Measurements from ENCODE around the gene PCP2.

The PCP2 gene

GRCh38 chr19:7636691-7637373, 3.3 kb upstream of the PCP2 start, which contains the start of gene STXBP2:
Gene STXBP2, plus strand, starts transcription at chr19:7637110. Its CDS starts 40 bp downstream, at chr19:7637150.
- Mint-ChIP-seq H3K27me3 (ENCODE audit: low read depth) (no peaks in the 10 kb centered on the region), H3K36me3 (ENCODE audit: low read depth) (peaks cover 11% of the 10 kb centered on the region), H3K9me3 (no peaks in the 10 kb centered on the region), H3K4me1 (ENCODE audit: low read depth) (peaks cover 17% of the 10 kb centered on the region), H3K27ac (peak within 1 kb of the TSS; percentile 86), H3K4me3 (peak within 1 kb of the TSS; percentile 81)

DNA sequence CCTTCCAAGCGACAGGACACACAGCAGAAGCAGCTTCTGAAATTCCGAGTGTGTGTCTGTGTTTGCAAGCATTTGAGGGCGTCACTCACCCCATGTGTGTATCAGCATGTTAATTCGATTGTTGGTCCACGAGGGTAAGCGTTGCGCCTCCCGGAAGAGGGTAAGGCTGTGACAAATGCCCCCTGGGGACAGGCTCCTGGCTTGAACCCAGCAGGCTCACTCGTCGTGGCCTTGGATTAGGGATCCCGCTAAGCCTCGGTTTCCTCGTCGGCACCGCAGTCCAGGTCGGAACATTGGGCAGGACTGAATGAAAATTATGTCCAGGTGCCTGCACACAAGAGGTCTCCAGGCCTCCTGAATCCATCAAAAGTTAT, 2.8 kb upstream of the PCP2 start:
- Mint-ChIP-seq H3K36me3 (ENCODE audit: low read depth) (peaks cover 11% of the 10 kb centered on the region), H3K27ac (peak overlapping the region; percentile 86), H3K9me3 (no peaks in the 10 kb centered on the region), H3K4me1 (ENCODE audit: low read depth) (peaks cover 21% of the 10 kb centered on the region), H3K27me3 (ENCODE audit: low read depth) (no peaks in the 10 kb centered on the region), H3K4me3 (peak overlapping the region; percentile 81)

GRCh38 chr19:7635670-7636069, 2.2 kb upstream of the PCP2 start:
- Mint-ChIP-seq H3K27me3 (ENCODE audit: low read depth) (no peaks in the 10 kb centered on the region), H3K4me3 (peak overlapping the region; percentile 81), H3K36me3 (ENCODE audit: low read depth) (peaks cover 11% of the 10 kb centered on the region), H3K4me1 (ENCODE audit: low read depth) (peaks cover 23% of the 10 kb centered on the region), H3K27ac (peak overlapping the region; percentile 62), H3K9me3 (no peaks in the 10 kb centered on the region)

- no peak overlapping the region for H3K4me3 Mint-ChIP-seq
- peaks cover 36% of the 10 kb centered on the region for H3K4me1 Mint-ChIP-seq (ENCODE audit: low read depth)
Observed at GRCh38 chr19:7632340-7633203, 947 bp downstream of the PCP2 start.

DNA sequence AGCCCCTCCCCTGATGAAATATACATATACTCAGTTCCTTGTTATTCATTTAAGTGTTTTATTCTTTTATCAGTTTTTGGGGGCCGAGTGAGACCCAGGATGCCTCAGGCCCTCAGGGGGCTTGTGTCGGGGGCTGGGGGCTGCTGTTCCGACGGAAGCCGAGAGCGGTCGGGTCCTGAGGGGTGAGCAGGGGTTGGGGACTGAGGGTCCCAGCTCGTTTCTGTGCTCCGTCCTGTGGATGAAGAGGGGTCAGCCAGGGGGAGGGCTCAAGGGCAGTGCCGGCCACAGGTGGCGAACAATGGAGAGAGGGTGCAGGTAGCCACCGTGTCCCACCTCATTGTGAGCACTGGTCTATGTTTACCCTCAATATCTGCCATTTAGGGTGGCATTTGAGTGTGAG, 1.9 kb downstream of the PCP2 start:
- no peaks in the 10 kb centered on the region for H3K9me3 Mint-ChIP-seq
- no peak overlapping the region for H3K4me3 Mint-ChIP-seq
- no peak overlapping the region for H3K27ac Mint-ChIP-seq
- H3K4me1 Mint-ChIP-seq (ENCODE audit: low read depth), result peaks cover 36% of the 10 kb centered on the region
- no peaks in the 10 kb centered on the region for H3K27me3 Mint-ChIP-seq (ENCODE audit: low read depth)
- H3K36me3 Mint-ChIP-seq (ENCODE audit: low read depth), result peaks cover 11% of the 10 kb centered on the region

More at GRCh38 chr19:7632340-7633203, 947 bp downstream of the PCP2 start:
- Mint-ChIP-seq H3K9me3 (no peaks in the 10 kb centered on the region), H3K36me3 (ENCODE audit: low read depth) (peaks cover 9% of the 10 kb centered on the region), H3K27ac (no peak overlapping the region), H3K27me3 (ENCODE audit: low read depth) (no peaks in the 10 kb centered on the region)

DNA sequence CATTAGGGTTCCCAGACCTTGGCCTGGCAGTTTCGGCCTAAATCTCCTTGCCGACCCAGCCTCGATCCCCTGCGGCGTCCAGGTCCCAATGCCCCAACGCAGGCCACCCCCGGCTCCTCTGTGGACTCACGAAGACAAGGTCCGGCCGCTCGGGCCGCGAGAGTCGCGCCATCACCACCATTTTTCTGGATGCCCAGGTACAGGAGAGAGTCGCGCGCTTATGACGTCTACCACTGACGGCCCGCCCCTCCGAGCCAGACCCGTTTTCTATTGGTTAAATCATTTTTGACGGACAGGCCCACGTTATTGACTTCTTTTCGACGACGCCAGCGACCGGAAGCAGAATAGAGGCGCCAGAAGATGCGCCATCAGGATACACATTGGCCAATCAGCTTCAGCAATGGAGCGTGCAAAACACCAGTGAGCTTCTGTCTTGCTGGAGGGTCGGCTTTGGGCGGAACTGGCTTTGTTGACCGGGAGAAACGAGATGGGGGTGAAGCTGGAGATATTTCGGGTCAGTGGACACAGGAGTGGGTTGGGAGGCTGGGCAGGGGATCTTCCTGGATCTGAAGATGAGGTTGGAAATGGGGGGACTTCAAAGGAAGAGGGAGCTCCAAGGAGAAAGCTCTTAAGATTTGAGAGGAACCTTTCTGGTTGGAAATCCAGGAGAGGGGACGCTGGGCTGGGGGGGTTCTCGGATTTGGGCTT, 4.0 kb downstream of the PCP2 start, which contains the start of the genes PET100 and XAB2:
TSS of gene PET100 (plus strand) at position 447 of the 708 bp plus-strand sequence. CDS start at position 488, 41 bp downstream.
TSS of gene XAB2 (minus strand) at position 199 of the 708 bp plus-strand sequence. CDS start at position 181, 18 bp downstream.
- Mint-ChIP-seq H3K4me1 (ENCODE audit: low read depth) (peaks cover 31% of the 10 kb centered on the region), H3K36me3 (ENCODE audit: low read depth) (peaks cover 13% of the 10 kb centered on the region), H3K27me3 (ENCODE audit: low read depth) (no peaks in the 10 kb centered on the region), H3K4me3 (peak within 1 kb of the TSS; percentile 99), H3K27ac (peak within 1 kb of the TSS; percentile 100), H3K9me3 (no peaks in the 10 kb centered on the region)

- Mint-ChIP-seq H3K27ac (peak overlapping the region; percentile 100), H3K36me3 (ENCODE audit: low read depth) (peaks cover 15% of the 10 kb centered on the region), H3K9me3 (no peaks in the 10 kb centered on the region), H3K27me3 (ENCODE audit: low read depth) (no peaks in the 10 kb centered on the region), H3K4me1 (ENCODE audit: low read depth) (peaks cover 31% of the 10 kb centered on the region), H3K4me3 (peak overlapping the region; percentile 99)
Observed at GRCh38 chr19:7628589-7629311, 4.8 kb downstream of the PCP2 start.

GRCh38 chr19:7627166-7627565, 6.4 kb downstream of the PCP2 start:
- H3K4me1 Mint-ChIP-seq (ENCODE audit: low read depth), result peaks cover 31% of the 10 kb centered on the region
- no peaks in the 10 kb centered on the region for H3K27me3 Mint-ChIP-seq (ENCODE audit: low read depth)
- H3K27ac Mint-ChIP-seq, result no peak overlapping the region
- H3K36me3 Mint-ChIP-seq (ENCODE audit: low read depth), result peaks cover 20% of the 10 kb centered on the region
- no peak overlapping the region for H3K4me3 Mint-ChIP-seq
- H3K9me3 Mint-ChIP-seq, result no peaks in the 10 kb centered on the region

GRCh38 chr19:7625763-7626372, 7.7 kb downstream of the PCP2 start:
- H3K4me1 Mint-ChIP-seq (ENCODE audit: low read depth), result peaks cover 28% of the 10 kb centered on the region
- H3K27me3 Mint-ChIP-seq (ENCODE audit: low read depth), result no peaks in the 10 kb centered on the region
- H3K4me3 Mint-ChIP-seq, result no peak overlapping the region
- peaks cover 25% of the 10 kb centered on the region for H3K36me3 Mint-ChIP-seq (ENCODE audit: low read depth)
- no peak overlapping the region for H3K27ac Mint-ChIP-seq
- no peaks in the 10 kb centered on the region for H3K9me3 Mint-ChIP-seq

GRCh38 chr19:7624810-7625209, 8.7 kb downstream of the PCP2 start:
- peaks cover 19% of the 10 kb centered on the region for H3K4me1 Mint-ChIP-seq (ENCODE audit: low read depth)
- H3K36me3 Mint-ChIP-seq (ENCODE audit: low read depth), result peaks cover 25% of the 10 kb centered on the region
- no peaks in the 10 kb centered on the region for H3K9me3 Mint-ChIP-seq
- H3K27me3 Mint-ChIP-seq (ENCODE audit: low read depth), result no peaks in the 10 kb centered on the region
- no peak overlapping the region for H3K4me3 Mint-ChIP-seq
- no peak overlapping the region for H3K27ac Mint-ChIP-seq

GRCh38 chr19:7623725-7624603, 9.6 kb downstream of the PCP2 start:
- H3K27ac Mint-ChIP-seq, result no peak overlapping the region

DNA sequence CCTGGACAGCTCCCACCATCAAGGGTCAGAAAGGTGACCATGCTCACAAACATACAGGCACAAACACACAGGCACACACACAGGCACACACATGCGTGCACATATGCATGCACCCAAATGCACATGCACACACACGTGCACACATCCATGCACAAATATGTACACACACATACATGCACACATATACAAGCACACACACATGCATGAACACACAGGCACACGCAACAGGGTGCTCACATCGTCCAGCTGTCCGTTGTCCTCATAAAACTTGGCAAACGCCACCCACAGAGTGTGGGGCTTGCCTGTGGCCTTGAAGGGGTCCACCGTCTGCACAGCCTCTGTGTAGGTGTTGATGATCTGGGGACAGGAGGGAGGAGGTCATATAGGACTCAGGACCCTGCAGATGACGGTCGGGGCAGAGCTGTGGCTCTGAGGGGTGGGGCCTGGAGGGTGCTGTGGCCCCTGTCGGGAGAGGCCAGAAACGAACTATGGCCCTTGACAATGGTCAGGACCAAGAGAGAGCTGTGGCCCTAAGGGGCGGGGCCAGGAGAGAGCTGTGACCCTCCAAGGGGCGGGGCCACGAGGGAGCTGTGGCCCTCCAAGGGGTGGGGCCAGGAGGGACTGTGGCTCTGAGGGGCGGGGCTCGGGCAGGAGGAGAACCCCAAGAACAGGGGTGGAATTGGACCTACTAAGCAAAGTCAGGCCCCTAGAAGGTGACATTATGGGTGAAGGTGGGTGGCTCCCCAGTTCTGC, 10.4 kb downstream of the PCP2 start:
- H3K4me1 Mint-ChIP-seq (ENCODE audit: low read depth), result peaks cover 3% of the 10 kb centered on the region
- H3K36me3 Mint-ChIP-seq (ENCODE audit: low read depth), result peaks cover 17% of the 10 kb centered on the region
- no peak overlapping the region for H3K27ac Mint-ChIP-seq
- H3K9me3 Mint-ChIP-seq, result no peaks in the 10 kb centered on the region
- H3K27me3 Mint-ChIP-seq (ENCODE audit: low read depth), result no peaks in the 10 kb centered on the region
- no peak overlapping the region for H3K4me3 Mint-ChIP-seq

More at GRCh38 chr19:7623725-7624603, 9.6 kb downstream of the PCP2 start:
- no peaks in the 10 kb centered on the region for H3K9me3 Mint-ChIP-seq
- H3K4me3 Mint-ChIP-seq, result no peak overlapping the region
- peaks cover 11% of the 10 kb centered on the region for H3K4me1 Mint-ChIP-seq (ENCODE audit: low read depth)
- H3K36me3 Mint-ChIP-seq (ENCODE audit: low read depth), result peaks cover 17% of the 10 kb centered on the region
- no peaks in the 10 kb centered on the region for H3K27me3 Mint-ChIP-seq (ENCODE audit: low read depth)

All from T-helper 1 cell treated with Interleukin-12 subunit alpha and Interleukin-12 subunit beta and Interleukin-4 antibody, amounts not matched to agents 30 μg/mL and 1 μg/mL, for 36 hours (primary cell).